Ectodermal cell (in vitro differentiated cells): ENCODE results near the gene ASB13.
"Not testable (repeated sequence)": the region's sequence is repeated elsewhere in the genome, so short reads cannot be mapped to it uniquely, and the experiment has no call there.

ENCODE experiments used
- H3K27ac ChIP-seq: 2 replicates; pipeline ENCODE4 v1.7.0; 2013; ENCODE audit warnings: mild to moderate bottlenecking, low read depth, low read length; ENCODE audit not compliant: insufficient read depth, poor library complexity, severe bottlenecking
- H3K27me3 ChIP-seq: 2 replicates; pipeline ENCODE4 v1.7.0; 2013; ENCODE audit warnings: mild to moderate bottlenecking, low read length; ENCODE audit not compliant: insufficient read depth, control insufficient read depth, poor library complexity, severe bottlenecking
- H3K36me3 ChIP-seq: one replicate; pipeline ENCODE4 v1.7.0; 2013; ENCODE audit warnings: low read length; ENCODE audit not compliant: control insufficient read depth, insufficient read depth
- H3K4me1 ChIP-seq: one replicate; pipeline ENCODE4 v1.7.0; 2013; ENCODE audit warnings: low read length; ENCODE audit not compliant: control insufficient read depth, insufficient read depth
- H3K4me3 ChIP-seq: 2 replicates; pipeline ENCODE4 v1.7.0; 2013; ENCODE audit warnings: low read depth, low read length, control low read depth; ENCODE audit not compliant: insufficient read depth
- H3K9me3 ChIP-seq: 2 replicates; pipeline ENCODE4 v1.7.0; 2013; ENCODE audit warnings: mild to moderate bottlenecking, low read length, moderate library complexity; ENCODE audit not compliant: control insufficient read depth
- WGBS, 2 experiments: methylation state at CpG; one replicate each; pipeline ENCODE4 v1.1.7; 2013; ENCODE audit warnings: missing lambda C conversion rate in 2 of 2; 5-methylcytosine and 5-hydroxymethylcytosine counted together

ASB13 gene

GRCh38 chr10:5598085-5598690 lies 68.2 kb downstream of the ASB13 start:
- Histone ChIP-seq H3K36me3 (no peaks in the 10 kb centered on the region), H3K27me3 (no peaks in the 10 kb centered on the region), H3K27ac (no peak overlapping the region), H3K4me1 (no peaks in the 10 kb centered on the region), H3K9me3 (no peaks in the 10 kb centered on the region), H3K4me3 (no peak overlapping the region)
- 84 to 85% methylated on average over 11 of the region's 11 CpGs for WGBS, 2 experiments

DNA sequence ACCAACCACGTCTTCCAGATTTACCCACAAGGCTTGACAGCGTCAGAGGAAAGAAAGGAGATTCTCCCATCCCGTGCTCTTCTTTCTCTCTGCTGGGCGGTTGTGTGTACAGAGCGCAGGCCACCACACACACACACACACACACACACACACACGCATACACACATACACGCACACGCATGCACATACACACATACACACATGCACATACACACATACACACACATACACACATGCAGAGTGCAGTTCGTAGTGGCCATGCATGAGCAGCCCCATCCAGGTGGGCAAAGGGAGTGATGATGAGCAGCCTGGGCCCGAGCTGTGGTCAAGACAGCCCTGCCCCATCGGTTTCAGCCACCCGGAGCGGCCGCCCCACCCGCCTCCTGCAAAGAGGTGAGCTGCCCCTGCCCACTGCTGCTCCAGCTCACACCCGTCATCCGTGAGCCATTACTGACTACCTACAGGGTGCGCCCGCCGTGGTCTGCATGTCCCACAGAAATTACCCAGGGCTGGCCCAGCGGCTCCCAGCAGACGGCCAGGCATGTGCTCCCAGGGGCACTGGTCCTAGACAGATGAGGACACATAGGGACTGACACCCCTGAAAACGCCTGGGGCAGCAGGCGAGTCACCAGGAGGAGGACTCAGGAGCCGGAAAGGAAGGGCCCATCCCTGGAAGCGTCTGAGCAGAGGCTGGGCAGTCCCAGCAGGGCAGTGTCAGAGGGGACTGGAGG lies 69.6 kb downstream of the ASB13 start:
- 82 to 83% methylated on average over 26 of the region's 26 CpGs for WGBS, 2 experiments
- Histone ChIP-seq H3K4me3 (no peak overlapping the region), H3K27ac (no peak overlapping the region), H3K9me3 (no peaks in the 10 kb centered on the region), H3K4me1 (peaks cover under 1% of the 10 kb centered on the region), H3K36me3 (no peaks in the 10 kb centered on the region), H3K27me3 (no peaks in the 10 kb centered on the region)

DNA sequence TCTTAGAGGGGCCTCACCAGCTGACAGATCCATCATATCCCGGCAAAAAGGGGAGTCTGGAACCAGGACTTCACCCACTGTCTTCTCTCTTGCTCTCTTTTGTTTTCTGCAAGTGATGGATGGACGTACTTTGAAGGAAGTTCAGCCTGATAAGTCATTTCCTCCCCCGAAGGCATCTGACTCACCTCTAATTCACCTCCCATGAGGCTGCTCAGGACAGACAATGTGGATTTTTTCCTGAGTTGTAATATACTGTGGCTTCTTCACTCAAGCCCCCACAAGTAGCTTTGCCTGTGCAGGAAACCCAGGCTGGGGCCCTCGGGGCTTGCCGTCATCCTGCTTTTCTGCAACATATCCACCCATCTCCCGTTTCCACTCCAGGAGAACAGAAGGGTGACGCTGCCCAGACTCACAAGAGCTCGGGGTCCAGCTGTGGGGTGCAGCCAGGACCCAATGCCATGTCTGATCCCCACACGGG lies 70.4 kb downstream of the ASB13 start:
- H3K4me1 ChIP-seq = peaks cover 8% of the 10 kb centered on the region
- 89 to 92% methylated on average over 9 of the region's 9 CpGs for WGBS, 2 experiments
- no peaks in the 10 kb centered on the region for H3K36me3 ChIP-seq
- no peak overlapping the region for H3K27ac ChIP-seq
- H3K4me3 ChIP-seq = no peak overlapping the region
- H3K9me3 ChIP-seq = no peaks in the 10 kb centered on the region
- no peaks in the 10 kb centered on the region for H3K27me3 ChIP-seq

DNA sequence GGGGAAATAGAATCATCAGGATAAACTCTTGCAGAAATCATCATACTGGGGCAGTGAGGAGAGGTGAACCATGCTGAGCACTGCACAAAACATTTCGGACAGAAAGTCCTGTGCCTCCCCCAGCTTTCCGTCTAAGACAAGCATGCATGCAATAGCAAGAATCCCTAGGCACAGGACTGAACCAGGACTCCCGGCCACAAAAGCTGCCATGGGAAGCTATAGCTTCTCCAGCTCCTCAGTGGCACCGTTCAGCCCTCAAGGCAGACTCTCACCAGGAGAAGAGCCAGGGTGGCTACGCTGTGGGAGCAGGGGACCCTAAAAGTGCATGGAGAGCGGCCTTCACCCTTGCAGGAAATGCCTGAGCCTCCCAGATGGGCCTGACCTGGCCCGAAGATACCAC lies 70.8 kb downstream of the ASB13 start:
- H3K9me3 ChIP-seq = no peaks in the 10 kb centered on the region
- H3K27me3 ChIP-seq = no peaks in the 10 kb centered on the region
- H3K36me3 ChIP-seq = no peaks in the 10 kb centered on the region
- H3K27ac ChIP-seq = no peak overlapping the region
- 69 to 72% methylated on average over 7 of the region's 7 CpGs for WGBS, 2 experiments
- H3K4me1 ChIP-seq = peaks cover 12% of the 10 kb centered on the region
- no peak overlapping the region for H3K4me3 ChIP-seq

DNA sequence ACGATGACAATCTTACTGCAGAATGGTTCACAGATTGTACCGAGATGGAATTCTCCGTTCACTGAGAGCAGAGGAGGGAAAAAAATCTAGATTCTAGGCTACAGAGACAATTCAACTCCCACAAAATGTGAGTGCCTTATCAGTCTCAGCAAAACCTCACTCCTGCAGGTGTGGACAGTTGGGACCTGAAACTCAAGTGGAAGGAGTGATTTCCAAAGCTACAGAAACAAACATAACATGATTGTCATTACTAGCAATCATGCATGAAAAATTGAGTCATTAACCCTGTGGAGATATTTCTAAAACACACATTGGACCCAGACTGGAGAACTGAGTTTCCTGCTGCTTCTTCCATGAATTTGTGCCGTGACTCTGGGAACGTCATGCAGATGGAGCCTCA lies 71.3 kb downstream of the ASB13 start:
- Histone ChIP-seq H3K4me1 (peaks cover 17% of the 10 kb centered on the region), H3K4me3 (no peak overlapping the region), H3K27ac (no peak overlapping the region), H3K9me3 (no peaks in the 10 kb centered on the region), H3K36me3 (no peaks in the 10 kb centered on the region), H3K27me3 (no peaks in the 10 kb centered on the region)
- 77 to 85% methylated on average over 5 of the region's 5 CpGs for WGBS, 2 experiments

DNA sequence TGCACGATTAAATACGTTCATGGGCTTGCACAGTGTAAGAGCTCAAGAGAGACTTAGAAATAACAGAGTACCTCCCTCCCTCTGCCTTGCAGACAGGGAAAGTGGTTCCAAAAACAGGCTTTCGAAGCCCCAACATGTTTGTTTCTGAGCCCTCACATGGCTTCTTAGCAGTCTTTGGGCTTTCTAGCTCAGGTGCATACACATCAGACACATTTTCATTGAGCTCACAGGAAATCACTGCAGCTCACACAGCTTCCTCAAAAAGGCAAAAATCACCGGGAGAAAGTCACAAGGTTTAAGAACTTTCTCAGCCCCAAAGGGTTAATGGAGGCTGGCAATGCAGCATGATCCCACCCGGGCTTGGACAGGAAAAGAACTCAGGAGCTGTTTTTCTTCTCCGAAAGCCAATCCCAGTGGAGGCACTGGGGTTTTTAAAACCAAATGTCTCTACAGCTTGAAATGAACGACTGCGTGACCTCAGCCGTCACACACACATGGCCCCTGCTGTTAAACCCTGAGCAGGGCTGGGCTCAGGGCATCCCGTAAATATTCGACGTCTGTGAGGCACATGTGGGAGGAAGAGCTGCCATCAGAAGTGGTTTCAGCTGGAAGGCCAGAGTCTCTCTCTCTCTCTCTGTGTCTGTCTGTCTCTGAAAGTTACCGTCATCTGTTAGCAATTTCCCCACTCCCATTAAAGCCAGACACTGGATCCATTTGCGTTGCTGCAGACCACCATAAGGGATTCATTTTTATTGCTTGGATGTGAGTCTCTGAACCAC lies 71.9 kb downstream of the ASB13 start:
- H3K27ac ChIP-seq = no peak overlapping the region
- peaks cover 22% of the 10 kb centered on the region for H3K4me1 ChIP-seq
- no peaks in the 10 kb centered on the region for H3K27me3 ChIP-seq
- no peaks in the 10 kb centered on the region for H3K9me3 ChIP-seq
- WGBS, 2 experiments = 74 to 76% methylated on average over 14 of the region's 14 CpGs
- H3K36me3 ChIP-seq = no peaks in the 10 kb centered on the region
- H3K4me3 ChIP-seq = no peak overlapping the region

GRCh38 chr10:5593347-5593746 lies 73.0 kb downstream of the ASB13 start:
- H3K4me3 ChIP-seq, H3K36me3 ChIP-seq, H3K27ac ChIP-seq, H3K27me3 ChIP-seq, H3K9me3 ChIP-seq: not testable (repeated sequence)
- WGBS, 2 experiments = 79 to 82% methylated on average over 6 of the region's 6 CpGs
- peaks cover 22% of the 10 kb centered on the region for H3K4me1 ChIP-seq

- Histone ChIP-seq H3K4me1 (peaks cover 30% of the 10 kb centered on the region), H3K4me3 (no peak overlapping the region), H3K27me3 (no peaks in the 10 kb centered on the region), H3K36me3 (no peaks in the 10 kb centered on the region), H3K9me3 (no peaks in the 10 kb centered on the region), H3K27ac (no peak overlapping the region)
- WGBS, 2 experiments = 92% methylated on average over 8 of the region's 8 CpGs
Measured at GRCh38 chr10:5592070-5592469, 74.3 kb downstream of the ASB13 start.

DNA sequence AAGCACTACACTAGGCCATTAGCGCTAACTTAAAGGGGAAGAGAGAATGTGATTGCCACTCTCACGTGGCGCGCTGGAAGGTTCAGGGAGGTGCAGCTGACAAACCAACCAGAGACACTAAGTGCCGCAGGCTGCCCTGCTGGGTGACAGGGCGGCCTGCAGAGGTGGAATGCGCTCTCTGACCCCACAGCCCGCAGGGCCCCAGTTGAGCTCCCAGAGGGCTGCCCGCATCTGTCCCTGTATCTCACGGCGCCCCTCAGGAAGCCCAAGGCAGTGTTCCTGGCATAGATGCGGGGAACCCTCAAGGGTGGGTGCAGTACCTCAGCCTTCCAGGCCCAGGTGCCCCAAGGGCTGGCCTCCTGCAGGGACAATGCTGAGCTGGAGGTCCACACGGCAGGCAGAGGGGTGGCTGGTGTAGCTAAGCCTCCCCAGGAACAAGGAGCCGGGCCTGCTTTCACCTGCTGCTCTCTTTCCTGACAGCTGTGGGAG lies 75.0 kb downstream of the ASB13 start:
- WGBS, 2 experiments = 64% methylated on average over 14 of the region's 14 CpGs
- Histone ChIP-seq H3K9me3 (no peaks in the 10 kb centered on the region), H3K4me3 (no peak overlapping the region), H3K4me1 (peaks cover 35% of the 10 kb centered on the region), H3K36me3 (no peaks in the 10 kb centered on the region), H3K27ac (no peak overlapping the region), H3K27me3 (no peaks in the 10 kb centered on the region)

DNA sequence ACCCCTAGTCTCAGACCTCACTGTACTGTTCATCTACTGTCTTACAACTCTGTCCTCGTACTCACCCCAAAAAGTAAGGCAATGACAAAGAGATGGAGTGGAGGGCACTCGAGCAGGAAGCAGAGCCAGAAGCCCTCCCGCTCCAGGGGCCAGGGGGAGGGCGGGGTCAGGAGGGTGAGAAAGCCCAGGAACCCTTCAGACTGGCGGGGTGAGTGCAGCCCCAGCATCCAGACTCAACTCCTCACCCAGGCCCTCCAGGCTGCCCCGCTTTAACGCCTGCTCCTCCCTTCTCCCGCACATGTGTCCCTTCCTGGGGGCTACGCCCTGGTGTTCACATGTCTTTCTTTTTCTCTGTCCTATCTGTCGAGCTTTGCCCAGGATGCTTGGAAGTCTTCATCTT lies 75.6 kb downstream of the ASB13 start:
- Histone ChIP-seq H3K36me3 (no peaks in the 10 kb centered on the region), H3K9me3 (no peaks in the 10 kb centered on the region), H3K4me3 (no peak overlapping the region), H3K4me1 (peaks cover 35% of the 10 kb centered on the region), H3K27me3 (no peaks in the 10 kb centered on the region), H3K27ac (no peak overlapping the region)
- 73 to 78% methylated on average over 10 of the region's 10 CpGs for WGBS, 2 experiments
